ENCODE results near the gene IGFN1.

IGFN1 gene

GRCh38 chr1:201222125-201222524, 31.5 kb downstream of the IGFN1 start:
- Histone ChIP-seq H2AFZ (ENCODE audit: low read depth, low read length, severe bottlenecking) (no peak overlapping the region), H4K20me1 (ENCODE audit: low read depth, low read length) (no peaks in the 10 kb centered on the region), H3K27ac (ENCODE audit: low read depth, low read length) (no peak overlapping the region), H3K9me2 (replicated peaks; ENCODE audit: insufficient read depth, low read length) (no peaks in the 10 kb centered on the region), H3K9me3 (ENCODE audit: insufficient read depth, low read length) (no peaks in the 10 kb centered on the region), H3K4me3 (ENCODE audit: insufficient read depth, low read length, poor library complexity, severe bottlenecking) (no peak overlapping the region), H3K9ac (ENCODE audit: low read length) (no peak overlapping the region), H3K79me2 (ENCODE audit: insufficient read depth, low read length) (no peaks in the 10 kb centered on the region), H3K36me3 (ENCODE audit: low read length) (no peaks in the 10 kb centered on the region), H3K27me3 (ENCODE audit: low read length) (no peaks in the 10 kb centered on the region), H3F3A (ENCODE audit: insufficient read depth) (no peaks in the 10 kb centered on the region), H3K4me2 (ENCODE audit: low read depth, low read length, poor library complexity, severe bottlenecking) (no peak overlapping the region)
- no peak for TF ChIP-seq EZH2phosphoT487 (conservative IDR thresholded peaks at IDR 0.05; ENCODE audit: low read length)
- TF ChIP-seq CTCF (IDR thresholded peaks at IDR 0.05; ENCODE audit: insufficient read depth, low read length, poor library complexity, severe bottlenecking): no peak

DNA sequence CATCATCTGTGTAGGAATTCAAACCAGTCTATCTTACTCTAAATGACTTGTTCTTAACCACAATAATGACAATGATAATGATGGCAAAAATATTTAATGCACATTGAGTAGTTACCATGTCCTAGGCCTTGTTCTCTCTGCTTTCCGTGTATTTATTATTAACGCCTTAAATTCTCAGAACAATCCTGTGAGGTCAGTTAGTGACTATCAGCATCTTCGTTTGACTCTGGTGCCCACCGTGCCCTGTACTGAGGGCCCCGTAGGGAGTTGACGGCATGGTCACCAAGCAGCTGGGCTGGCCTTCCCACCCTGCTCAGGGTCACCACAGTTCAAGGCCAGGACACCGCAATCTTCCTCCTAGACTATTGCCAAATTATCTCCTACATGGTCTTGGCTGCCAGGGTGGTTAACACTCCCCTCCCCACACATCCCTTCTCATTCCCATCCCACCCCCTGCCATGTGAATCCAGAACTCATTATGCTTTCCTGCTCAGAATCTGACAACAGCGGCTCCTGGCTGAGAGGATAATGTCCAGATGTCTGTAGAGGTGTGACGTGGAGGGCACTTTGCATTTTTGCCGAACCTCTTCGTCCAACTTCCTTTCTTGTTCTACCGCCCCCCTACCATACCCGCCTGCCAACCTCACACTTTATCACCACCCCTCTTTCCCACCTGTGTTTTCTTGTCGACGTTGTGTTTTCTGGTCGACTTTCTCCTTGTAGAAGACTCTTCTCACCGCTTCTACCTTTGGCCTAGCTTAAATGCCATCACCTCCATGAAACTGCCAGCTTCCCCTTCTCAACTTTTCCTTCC, 33.4 kb downstream of the IGFN1 start:
- Histone ChIP-seq H3K79me2 (ENCODE audit: insufficient read depth, low read length) (no peaks in the 10 kb centered on the region), H3K9me2 (replicated peaks; ENCODE audit: insufficient read depth, low read length) (no peaks in the 10 kb centered on the region), H3K36me3 (ENCODE audit: low read length) (no peaks in the 10 kb centered on the region), H3K27me3 (ENCODE audit: low read length) (no peaks in the 10 kb centered on the region), H3K4me2 (ENCODE audit: low read depth, low read length, poor library complexity, severe bottlenecking) (no peak overlapping the region), H3F3A (ENCODE audit: insufficient read depth) (no peaks in the 10 kb centered on the region), H3K9ac (ENCODE audit: low read length) (no peak overlapping the region), H4K20me1 (ENCODE audit: low read depth, low read length) (no peaks in the 10 kb centered on the region), H3K27ac (ENCODE audit: low read depth, low read length) (no peak overlapping the region), H3K9me3 (ENCODE audit: insufficient read depth, low read length) (no peaks in the 10 kb centered on the region), H3K4me3 (ENCODE audit: insufficient read depth, low read length, poor library complexity, severe bottlenecking) (no peak overlapping the region), H2AFZ (ENCODE audit: low read depth, low read length, severe bottlenecking) (no peak overlapping the region)
- TF ChIP-seq EZH2phosphoT487 (conservative IDR thresholded peaks at IDR 0.05; ENCODE audit: low read length): no peak
- TF ChIP-seq CTCF (IDR thresholded peaks at IDR 0.05; ENCODE audit: insufficient read depth, low read length, poor library complexity, severe bottlenecking): no peak

DNA sequence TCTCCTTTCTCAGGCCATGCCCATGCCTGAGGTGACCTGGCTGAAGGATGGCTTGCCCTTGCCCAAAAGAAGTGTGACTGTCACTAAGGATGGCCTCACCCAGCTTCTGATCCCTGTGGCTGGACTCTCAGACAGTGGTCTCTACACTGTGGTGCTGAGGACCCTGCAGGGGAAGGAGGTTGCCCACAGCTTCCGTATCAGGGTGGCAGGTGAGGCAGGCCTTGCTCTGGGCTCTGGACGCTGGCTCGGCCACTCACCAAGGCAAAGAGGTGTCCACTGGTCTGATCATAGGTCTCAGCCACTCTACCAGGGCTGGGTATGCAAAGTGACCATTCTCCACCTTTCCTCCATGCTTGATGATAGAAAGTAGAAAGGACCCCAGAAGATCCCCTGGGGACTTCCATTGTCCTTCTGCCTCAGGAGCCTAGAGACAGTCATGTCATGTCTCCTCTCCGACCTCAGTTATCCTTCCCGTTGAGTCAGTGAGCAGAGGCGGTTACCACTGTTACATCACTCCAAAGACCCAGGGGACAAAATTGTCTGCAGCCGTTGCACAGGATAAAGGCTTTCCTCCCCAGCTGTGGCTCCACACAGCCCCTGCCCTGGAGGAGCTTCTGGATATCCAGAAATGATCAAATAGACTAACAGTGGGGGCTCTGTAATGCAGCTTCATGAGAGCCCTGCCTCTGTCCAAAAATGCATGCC, 34.2 kb downstream of the IGFN1 start:
- TF ChIP-seq CTCF (IDR thresholded peaks at IDR 0.05; ENCODE audit: insufficient read depth, low read length, poor library complexity, severe bottlenecking): no peak
- TF ChIP-seq EZH2phosphoT487 (conservative IDR thresholded peaks at IDR 0.05; ENCODE audit: low read length): no peak
- H3K27ac ChIP-seq (ENCODE audit: low read depth, low read length): no peak overlapping the region
- no peak overlapping the region for H2AFZ ChIP-seq (ENCODE audit: low read depth, low read length, severe bottlenecking)
- H3K27me3 ChIP-seq (ENCODE audit: low read length): no peaks in the 10 kb centered on the region
- no peak overlapping the region for H3K4me2 ChIP-seq (ENCODE audit: low read depth, low read length, poor library complexity, severe bottlenecking)
- no peaks in the 10 kb centered on the region for H3K9me3 ChIP-seq (ENCODE audit: insufficient read depth, low read length)
- H4K20me1 ChIP-seq (ENCODE audit: low read depth, low read length): no peaks in the 10 kb centered on the region
- no peak overlapping the region for H3K4me3 ChIP-seq (ENCODE audit: insufficient read depth, low read length, poor library complexity, severe bottlenecking)
- H3K79me2 ChIP-seq (ENCODE audit: insufficient read depth, low read length): no peaks in the 10 kb centered on the region
- no peak overlapping the region for H3K9ac ChIP-seq (ENCODE audit: low read length)
- H3F3A ChIP-seq (ENCODE audit: insufficient read depth): no peaks in the 10 kb centered on the region
- H3K9me2 ChIP-seq (replicated peaks; ENCODE audit: insufficient read depth, low read length): no peaks in the 10 kb centered on the region
- no peaks in the 10 kb centered on the region for H3K36me3 ChIP-seq (ENCODE audit: low read length)
